ENCODE data around the gene CHRNB2.

CHRNB2 gene

DNA sequence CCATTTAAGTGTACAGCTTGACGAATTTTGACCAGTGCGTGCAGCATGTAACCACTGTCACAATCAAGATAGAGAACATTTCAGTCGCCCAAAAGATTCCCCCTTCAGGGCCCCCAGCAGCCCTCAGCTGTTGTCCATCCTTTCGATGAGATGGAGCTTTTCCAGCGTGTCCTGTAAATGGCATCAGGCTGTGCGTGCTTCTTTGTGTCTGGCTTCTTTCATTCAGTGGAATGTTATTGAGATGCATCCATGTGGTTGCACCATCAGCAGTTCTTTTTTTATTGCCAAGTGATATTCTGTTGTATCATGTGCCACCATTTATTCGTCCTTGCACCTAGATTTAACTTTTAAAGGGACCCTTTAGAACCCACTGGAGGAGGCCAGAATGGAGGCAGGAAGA, 31.0 kb upstream of the CHRNB2 start:
- Histone ChIP-seq H3K36me3 (ENCODE audit: control insufficient read depth, insufficient read depth, low read length) (no peaks in the 10 kb centered on the region), H2AFZ (no peak overlapping the region), H3K4me1 (no peaks in the 10 kb centered on the region), H3K4me3 (ENCODE audit: low read depth, low read length) (no peak overlapping the region), H3K9ac (no peak overlapping the region), H3K27ac (no peak overlapping the region), H3K4me2 (ENCODE audit: low read length) (no peak overlapping the region), H3K9me3 (ENCODE audit: control insufficient read depth, low read length) (no peaks in the 10 kb centered on the region), H3K27me3 (ENCODE audit: control insufficient read depth, insufficient read depth, low read length) (no peaks in the 10 kb centered on the region), H3K79me2 (no peaks in the 10 kb centered on the region)
- TF ChIP-seq CTCF (IDR thresholded peaks at IDR 0.05), result no peak

DNA sequence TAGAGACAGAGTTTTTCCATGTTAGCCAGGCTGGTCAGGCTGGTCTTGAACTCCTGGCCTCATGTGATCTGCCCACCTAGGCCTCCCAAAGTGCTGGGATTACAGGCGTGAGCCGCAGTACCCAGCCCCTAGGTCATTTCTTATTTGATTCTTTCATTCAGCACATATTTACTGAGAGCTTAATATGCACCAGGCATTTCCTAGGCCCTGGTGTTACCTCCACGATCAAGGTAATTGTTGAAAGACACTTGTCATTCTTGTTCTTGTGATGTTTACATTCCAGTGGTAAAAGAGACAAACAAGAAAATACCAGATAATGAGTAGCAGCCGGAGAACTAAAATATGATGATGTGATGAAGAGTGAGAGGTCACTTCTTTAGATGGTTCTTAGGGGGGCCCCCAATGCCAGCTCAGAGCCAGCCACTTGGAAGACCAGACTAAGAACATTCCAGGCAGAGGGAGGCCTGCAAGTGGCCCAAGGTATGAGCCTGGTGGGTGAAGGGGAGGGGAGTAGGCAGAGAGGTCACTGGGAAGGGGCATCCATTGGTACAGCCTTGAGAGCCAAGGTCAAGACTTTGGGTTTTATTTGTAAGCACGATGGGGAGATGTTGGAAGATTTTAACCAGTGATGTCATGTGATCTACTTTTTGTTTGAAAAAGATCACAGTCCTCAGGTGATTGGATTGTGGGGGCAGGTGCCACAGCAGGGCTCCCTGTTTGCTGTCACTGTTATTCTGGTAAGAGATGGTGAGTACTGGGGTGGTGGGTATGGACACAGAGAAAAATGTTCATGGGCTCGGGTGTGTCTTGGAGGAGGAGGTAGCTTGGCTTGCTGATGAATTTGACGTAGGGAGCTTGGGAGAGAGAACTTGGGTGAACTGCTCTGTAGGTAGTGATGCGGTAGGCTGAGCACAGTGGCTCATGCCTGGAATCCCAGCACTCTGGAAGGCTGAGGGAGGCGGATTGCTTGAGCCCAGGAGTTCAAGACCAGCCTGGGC, 27.8 kb upstream of the CHRNB2 start:
- Histone ChIP-seq H3K4me2 (ENCODE audit: low read length) (no peak overlapping the region), H3K79me2 (no peaks in the 10 kb centered on the region), H3K9ac (no peak overlapping the region), H3K4me1 (no peaks in the 10 kb centered on the region), H3K4me3 (ENCODE audit: low read depth, low read length) (no peak overlapping the region), H3K36me3 (ENCODE audit: control insufficient read depth, insufficient read depth, low read length) (no peaks in the 10 kb centered on the region), H3K27ac (no peak overlapping the region), H3K27me3 (ENCODE audit: control insufficient read depth, insufficient read depth, low read length) (no peaks in the 10 kb centered on the region), H2AFZ (no peak overlapping the region), H3K9me3 (ENCODE audit: control insufficient read depth, low read length) (no peaks in the 10 kb centered on the region)
- no peak for TF ChIP-seq CTCF (IDR thresholded peaks at IDR 0.05)

GRCh38 chr1:154541231-154541630, 26.3 kb upstream of the CHRNB2 start:
- H3K4me2 ChIP-seq (ENCODE audit: low read length), result no peak overlapping the region
- no peaks in the 10 kb centered on the region for H3K36me3 ChIP-seq (ENCODE audit: control insufficient read depth, insufficient read depth, low read length)
- no peaks in the 10 kb centered on the region for H3K9me3 ChIP-seq (ENCODE audit: control insufficient read depth, low read length)
- H3K4me3 ChIP-seq (ENCODE audit: low read depth, low read length), result no peak overlapping the region
- no peaks in the 10 kb centered on the region for H3K4me1 ChIP-seq
- H3K9ac ChIP-seq, result no peak overlapping the region
- no peaks in the 10 kb centered on the region for H3K79me2 ChIP-seq
- H2AFZ ChIP-seq, result no peak overlapping the region
- H3K27me3 ChIP-seq (ENCODE audit: control insufficient read depth, insufficient read depth, low read length), result no peaks in the 10 kb centered on the region
- no peak overlapping the region for H3K27ac ChIP-seq
- TF ChIP-seq CTCF (IDR thresholded peaks at IDR 0.05), result no peak

DNA sequence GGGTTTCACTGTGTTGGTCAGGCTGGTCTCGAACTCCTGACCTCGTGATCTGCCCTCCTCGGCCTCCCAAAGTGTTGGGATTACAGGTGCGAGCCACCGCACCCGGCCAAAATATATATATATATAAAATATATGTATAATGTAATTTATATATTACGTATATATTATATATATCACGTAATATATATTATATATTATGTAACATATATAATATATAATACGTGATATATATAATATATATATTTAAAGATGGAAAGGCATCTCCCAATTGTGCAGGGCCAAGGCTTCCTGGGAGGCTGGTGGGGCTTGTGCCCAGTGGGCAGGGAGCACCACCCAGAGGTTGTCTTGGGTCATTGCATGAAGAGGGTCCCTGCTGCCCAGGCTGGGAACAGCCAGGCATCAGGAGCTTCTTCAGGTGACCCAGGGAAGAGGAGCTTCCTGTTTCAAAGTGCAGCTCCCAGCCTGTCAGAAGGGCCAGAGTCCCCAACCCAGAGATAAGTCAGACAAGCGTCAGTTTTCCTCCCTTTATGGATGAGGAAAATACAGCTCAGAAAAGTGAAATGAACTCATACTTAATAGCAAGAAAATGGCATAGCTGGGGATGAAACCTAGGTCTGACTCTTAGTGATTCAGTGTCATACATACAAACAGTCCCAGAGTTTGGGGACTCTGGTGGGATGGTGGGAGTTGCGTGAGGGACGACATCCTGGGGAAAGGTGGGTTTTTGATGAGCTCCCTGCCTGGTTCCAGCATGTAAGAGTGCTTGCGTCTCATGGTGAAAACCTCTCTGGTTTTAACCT, 21.1 kb upstream of the CHRNB2 start:
- no peaks in the 10 kb centered on the region for H3K79me2 ChIP-seq
- no peaks in the 10 kb centered on the region for H3K9me3 ChIP-seq (ENCODE audit: control insufficient read depth, low read length)
- TF ChIP-seq CTCF (IDR thresholded peaks at IDR 0.05), result peak; percentile 27
- no peak overlapping the region for H3K27ac ChIP-seq
- H3K36me3 ChIP-seq (ENCODE audit: control insufficient read depth, insufficient read depth, low read length), result no peaks in the 10 kb centered on the region
- no peaks in the 10 kb centered on the region for H3K4me1 ChIP-seq
- H3K4me2 ChIP-seq (ENCODE audit: low read length), result no peak overlapping the region
- no peak overlapping the region for H3K9ac ChIP-seq
- H3K4me3 ChIP-seq (ENCODE audit: low read depth, low read length), result no peak overlapping the region
- H3K27me3 ChIP-seq (ENCODE audit: control insufficient read depth, insufficient read depth, low read length), result no peaks in the 10 kb centered on the region
- no peak overlapping the region for H2AFZ ChIP-seq

Measured in parathyroid adenoma (tissue), 2 donors.